Kidney (tissue), 14 donors: Measurements from ENCODE around the gene TNFAIP8L3. TPM values are rescaled to one million over a fixed set of nuclear protein-coding genes. Genes with fewer than 3 reads are reported as not detected.
"Not testable (repeated sequence)": the region's sequence is repeated elsewhere in the genome, so short reads cannot be mapped to it uniquely, and the experiment has no call there.

Experiments
- DNase-seq, 5 donors: peaks; one replicate each; pipeline ENCODE4 v3.0.0-alpha.2; 2013 to 2020
- FAIRE-seq: peaks from 2 replicates; lab custom pipeline; 2012; peaks lifted over from hg19 to GRCh38; lab: Jason Lieb, UNC
- H3K27ac ChIP-seq, 2 donors: one replicate each; pipeline ENCODE4 v1.7.0; 2013; ENCODE audit warnings: low read depth in 2 of 2, low read length in 2 of 2, inconsistent platforms in 1 of 2
- H3K27me3 ChIP-seq: one replicate; pipeline ENCODE4 v1.7.1; 2013; ENCODE audit warnings: low read length, inconsistent platforms; ENCODE audit not compliant: control insufficient read depth, insufficient read depth
- H3K36me3 ChIP-seq, 3 donors: one replicate each; pipeline versions ENCODE4 v1.7.0 to v1.7.1; 2013; ENCODE audit warnings: low read length in 3 of 3, control low read depth in 1 of 3, inconsistent platforms in 1 of 3; ENCODE audit not compliant: insufficient read depth in 3 of 3, control insufficient read depth in 2 of 3
- H3K4me1 ChIP-seq, 3 donors: one replicate each; pipeline versions ENCODE4 v1.7.0 to v1.7.1; 2013; ENCODE audit warnings: low read length in 3 of 3, inconsistent platforms in 1 of 3, low read depth in 1 of 3; ENCODE audit not compliant: control insufficient read depth in 2 of 3, insufficient read depth in 2 of 3
- H3K4me3 ChIP-seq, 3 donors: one replicate each; pipeline versions ENCODE4 v1.7.0 to v1.8.1; 2013; ENCODE audit warnings: low read length in 3 of 3, control low read depth in 1 of 3, inconsistent platforms in 1 of 3
- H3K9ac ChIP-seq, 3 donors: one replicate each; pipeline versions ENCODE4 v1.7.0 to v1.7.1; 2013; ENCODE audit warnings: low read length in 3 of 3, control low read depth in 1 of 3, inconsistent platforms in 1 of 3
- H3K9me3 ChIP-seq, 3 donors: one replicate each; pipeline versions ENCODE4 v1.7.0 to v1.7.1; 2013; ENCODE audit warnings: low read length in 3 of 3, control low read depth in 1 of 3, inconsistent platforms in 1 of 3; ENCODE audit not compliant: control insufficient read depth in 2 of 3, insufficient read depth in 1 of 3
- CTCF ChIP-seq: IDR thresholded peaks from 3 replicates; pipeline ENCODE4 v1.5.1; 2012; ENCODE audit warnings: mild to moderate bottlenecking, moderate library complexity, borderline replicate concordance; ENCODE audit not compliant: insufficient read depth; ENCODE audit errors: extremely low read depth
- intact Hi-C: fragments of 100-400 bp; cut with DNase I; formaldehyde crosslinking; loops from one replicate; pipeline ENCODE4 v1.11.1; 2022
- polyA plus RNA-seq: library from polyadenylated mRNA; stranded (reverse); fragments of 350-450 nt; fragmentation: Illumina TruSeq; extraction: RNeasy Lipid Tissue Mini Kit (QIAGEN cat#74804); gene quantifications from one replicate; pipeline ENCODE4 v1.2.3, GENCODE V29; 2014; ENCODE audit warnings: low read depth, low replicate concordance; ENCODE audit not compliant: insufficient read depth
- total RNA-seq: library from RNA; stranded (reverse); fragmentation: NEBNext Ultra II Directional; extraction: Animal tissue kit (Norgen Biotek cat#: 25700); gene quantifications from one replicate; pipeline ENCODE4 v1.2.1, GENCODE V29; 2021
- donor health status: control.
- donor health status: control.
- donor health status: control.
- donor health status: control.
- donor health status: control.
- donor health status: DM: yes; HTN: yes; CAD: no.
- donor health status: Normal renal cell carcinoma (clear cell type).

Gene TNFAIP8L3
- total and polyA plus RNA-seq, 2 donors from 2014 or later, result 2.4 to 8.9 TPM

- DNase-seq (no peak), FAIRE-seq (no peak)
- Histone ChIP-seq H3K27me3 (no peaks in the 10 kb centered on the region), H3K27ac (no peak overlapping the region), H3K9ac (no peak overlapping the region), H3K36me3 (no peaks in the 10 kb centered on the region), H3K4me1 (no peaks in the 10 kb centered on the region), H3K4me3 (no peak overlapping the region), H3K9me3 (no peaks in the 10 kb centered on the region)
- intact Hi-C loops, result no loop called here
- TF ChIP-seq CTCF, result no peak
Measured at GRCh38 chr15:51038162-51038973, 56.3 kb downstream of the TNFAIP8L3 start.

GRCh38 chr15:51037474-51037873 lies 57.2 kb downstream of the TNFAIP8L3 start:
- H3K4me3 ChIP-seq, FAIRE-seq, H3K4me1 ChIP-seq, H3K27me3 ChIP-seq, intact Hi-C loops, H3K9ac ChIP-seq, H3K36me3 ChIP-seq, H3K9me3 ChIP-seq, H3K27ac ChIP-seq, DNase-seq: not testable (repeated sequence)

- intact Hi-C loops, result no loop called here
- Histone ChIP-seq H3K9me3 (no peaks in the 10 kb centered on the region), H3K36me3 (no peaks in the 10 kb centered on the region), H3K9ac (no peak overlapping the region), H3K27me3 (no peaks in the 10 kb centered on the region), H3K4me1 (no peaks in the 10 kb centered on the region), H3K27ac (no peak overlapping the region), H3K4me3 (no peak overlapping the region)
- FAIRE-seq (no peak), DNase-seq (no peak)
- TF ChIP-seq CTCF, result no peak
Measured at GRCh38 chr15:51030649-51031316, 63.9 kb downstream of the TNFAIP8L3 start.

GRCh38 chr15:51025454-51025846 lies 69.3 kb downstream of the TNFAIP8L3 start:
- Histone ChIP-seq H3K4me1 (no peaks in the 10 kb centered on the region), H3K36me3 (no peaks in the 10 kb centered on the region), H3K9ac (no peak overlapping the region), H3K27me3 (no peaks in the 10 kb centered on the region), H3K4me3 (no peak overlapping the region), H3K27ac (no peak overlapping the region), H3K9me3 (no peaks in the 10 kb centered on the region)
- TF ChIP-seq CTCF, result no peak
- no peak for FAIRE-seq
- intact Hi-C loops, result no loop called here
- no peak for DNase-seq
